Neural progenitor cell (in vitro differentiated cells): ENCODE data around the gene MED25. TPM values are rescaled to one million over a fixed set of nuclear protein-coding genes. Genes with fewer than 3 reads are reported as not detected.

Source experiments
- DNase-seq: peaks from one replicate; pipeline ENCODE4 v3.0.0-alpha.2; 2016; ENCODE audit warnings: low spot score
- H2AFZ ChIP-seq: fragments of 200-600 bp; sonication (generic); replicated peaks from 2 replicates; pipeline ENCODE4 v1.6.1; 2016; ENCODE audit warnings: antibody characterized with exemption
- H3F3A ChIP-seq: fragments of 200-600 bp; sonication (generic); 2 replicates; pipeline ENCODE4 v1.6.1; 2016; ENCODE audit warnings: antibody characterized with exemption, low read depth
- H3K27ac ChIP-seq: fragments of 200-600 bp; sonication (generic); 2 replicates; pipeline ENCODE4 v1.5.1; 2016; ENCODE audit warnings: mild to moderate bottlenecking
- H3K27me3 ChIP-seq: fragments of 200-600 bp; sonication (generic); 2 replicates; pipeline ENCODE4 v1.6.1; 2016; ENCODE audit warnings: mild to moderate bottlenecking, moderate library complexity
- H3K36me3 ChIP-seq: fragments of 200-600 bp; sonication (generic); 2 replicates; pipeline ENCODE4 v1.5.1; 2016
- H3K4me1 ChIP-seq: fragments of 200-600 bp; sonication (generic); 2 replicates; pipeline ENCODE4 v1.6.1; 2016; ENCODE audit warnings: mixed run types
- H3K4me2 ChIP-seq: fragments of 200-600 bp; sonication (generic); 2 replicates; pipeline ENCODE4 v1.6.1; 2016
- H3K4me3 ChIP-seq: fragments of 200-600 bp; sonication (generic); 2 replicates; pipeline ENCODE4 v1.5.1; 2016
- H3K79me2 ChIP-seq: fragments of 200-600 bp; sonication (generic); 2 replicates; pipeline ENCODE4 v1.6.1; 2016; ENCODE audit warnings: low read depth
- H3K9ac ChIP-seq: fragments of 200-600 bp; sonication (generic); 2 replicates; pipeline ENCODE4 v1.6.1; 2016
- H3K9me3 ChIP-seq: fragments of 200-600 bp; sonication (generic); 2 replicates; pipeline ENCODE4 v1.5.1; 2016; ENCODE audit warnings: low read depth
- H4K20me1 ChIP-seq: fragments of 200-600 bp; sonication (generic); 2 replicates; pipeline ENCODE4 v1.6.1; 2016; ENCODE audit warnings: low read depth
- H3K27ac Mint-ChIP-seq: 3 replicates; pipeline ENCODE4 v1.8.0; 2021; ENCODE audit warnings: mixed read lengths
- H3K27me3 Mint-ChIP-seq: 2 replicates; pipeline ENCODE4 v1.8.0; 2022; ENCODE audit warnings: low read depth, mild to moderate bottlenecking, inconsistent platforms, moderate library complexity, mixed read lengths; ENCODE audit not compliant: insufficient read depth
- H3K36me3 Mint-ChIP-seq: 3 replicates; pipeline ENCODE4 v1.8.0; 2021; ENCODE audit warnings: mixed read lengths
- H3K4me1 Mint-ChIP-seq: 3 replicates; pipeline ENCODE4 v1.8.0; 2021; ENCODE audit warnings: mixed read lengths
- H3K4me3 Mint-ChIP-seq: 3 replicates; pipeline ENCODE4 v1.8.0; 2021; ENCODE audit warnings: mild to moderate bottlenecking, moderate library complexity, mixed read lengths
- H3K9me3 Mint-ChIP-seq: 3 replicates; pipeline ENCODE4 v1.8.0; 2020; ENCODE audit warnings: mixed read lengths
- EZH2 ChIP-seq: fragments of 200-600 bp; sonication (generic); IDR thresholded peaks from 2 replicates; pipeline ENCODE4 v1.6.1; 2017; ENCODE audit warnings: antibody characterized with exemption, mild to moderate bottlenecking, moderate library complexity
- EZH2phosphoT487 ChIP-seq: fragments of 200-600 bp; sonication (generic); IDR thresholded peaks from 2 replicates; pipeline ENCODE4 v1.6.1; 2017; ENCODE audit warnings: antibody characterized with exemption
- total RNA-seq: library from RNA; depleted of rRNA; stranded (reverse); fragments of >200 nt; gene quantifications from 2 replicates; pipeline ENCODE4 v1.2.3, GENCODE V29; 2015; ENCODE audit warnings: low replicate concordance
- TF ChIP-seq, protein P1 (sequence below): fragments of 200-600 bp; sonication (generic); IDR thresholded peaks from 2 replicates; pipeline ENCODE4 v1.5.1; 2017; ENCODE audit warnings: antibody characterized with exemption, mild to moderate bottlenecking

The MED25 gene
- total RNA-seq, 1 donor from 2014 or later: 44.9 TPM

DNA sequence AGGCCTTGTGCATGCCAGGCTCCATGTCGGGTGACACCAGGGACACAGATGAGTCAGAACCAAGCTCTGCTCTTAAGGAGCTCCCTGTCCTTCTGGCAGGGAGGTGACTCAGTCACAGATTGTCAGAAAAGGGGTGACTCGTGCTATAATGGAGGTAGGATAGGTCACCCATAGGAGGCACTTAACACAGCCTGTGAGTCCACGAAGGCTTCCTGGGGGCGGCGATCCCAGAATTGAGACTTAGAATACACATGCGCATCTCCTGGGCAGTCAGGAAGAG is 24.6 kb upstream of the MED25 start:
- Histone ChIP-seq H3K4me1 (no peaks in the 10 kb centered on the region), H3K36me3 (no peaks in the 10 kb centered on the region), H3K27ac (no peak overlapping the region), H3K79me2 (no peaks in the 10 kb centered on the region), H3F3A (no peaks in the 10 kb centered on the region), H3K9me3 (no peaks in the 10 kb centered on the region), H4K20me1 (no peaks in the 10 kb centered on the region), H3K4me3 (no peak overlapping the region), H3K4me2 (no peak overlapping the region), H2AFZ (no peak overlapping the region), H3K9ac (no peak overlapping the region), H3K27me3 (no peaks in the 10 kb centered on the region)
- DNase-seq: no peak
- H3K4me1 Mint-ChIP-seq: peaks cover 2% of the 10 kb centered on the region
- no peak for TF ChIP-seq EZH2
- TF ChIP-seq, protein P1, sequence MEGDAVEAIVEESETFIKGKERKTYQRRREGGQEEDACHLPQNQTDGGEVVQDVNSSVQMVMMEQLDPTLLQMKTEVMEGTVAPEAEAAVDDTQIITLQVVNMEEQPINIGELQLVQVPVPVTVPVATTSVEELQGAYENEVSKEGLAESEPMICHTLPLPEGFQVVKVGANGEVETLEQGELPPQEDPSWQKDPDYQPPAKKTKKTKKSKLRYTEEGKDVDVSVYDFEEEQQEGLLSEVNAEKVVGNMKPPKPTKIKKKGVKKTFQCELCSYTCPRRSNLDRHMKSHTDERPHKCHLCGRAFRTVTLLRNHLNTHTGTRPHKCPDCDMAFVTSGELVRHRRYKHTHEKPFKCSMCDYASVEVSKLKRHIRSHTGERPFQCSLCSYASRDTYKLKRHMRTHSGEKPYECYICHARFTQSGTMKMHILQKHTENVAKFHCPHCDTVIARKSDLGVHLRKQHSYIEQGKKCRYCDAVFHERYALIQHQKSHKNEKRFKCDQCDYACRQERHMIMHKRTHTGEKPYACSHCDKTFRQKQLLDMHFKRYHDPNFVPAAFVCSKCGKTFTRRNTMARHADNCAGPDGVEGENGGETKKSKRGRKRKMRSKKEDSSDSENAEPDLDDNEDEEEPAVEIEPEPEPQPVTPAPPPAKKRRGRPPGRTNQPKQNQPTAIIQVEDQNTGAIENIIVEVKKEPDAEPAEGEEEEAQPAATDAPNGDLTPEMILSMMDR: no peak
- no peak for TF ChIP-seq EZH2phosphoT487
- peak overlapping the region; percentile 44 for H3K4me3 Mint-ChIP-seq
- no peak overlapping the region for H3K27ac Mint-ChIP-seq
- H3K27me3 Mint-ChIP-seq: peaks cover 3% of the 10 kb centered on the region
- no peaks in the 10 kb centered on the region for H3K9me3 Mint-ChIP-seq
- H3K36me3 Mint-ChIP-seq: peaks cover 18% of the 10 kb centered on the region

DNA sequence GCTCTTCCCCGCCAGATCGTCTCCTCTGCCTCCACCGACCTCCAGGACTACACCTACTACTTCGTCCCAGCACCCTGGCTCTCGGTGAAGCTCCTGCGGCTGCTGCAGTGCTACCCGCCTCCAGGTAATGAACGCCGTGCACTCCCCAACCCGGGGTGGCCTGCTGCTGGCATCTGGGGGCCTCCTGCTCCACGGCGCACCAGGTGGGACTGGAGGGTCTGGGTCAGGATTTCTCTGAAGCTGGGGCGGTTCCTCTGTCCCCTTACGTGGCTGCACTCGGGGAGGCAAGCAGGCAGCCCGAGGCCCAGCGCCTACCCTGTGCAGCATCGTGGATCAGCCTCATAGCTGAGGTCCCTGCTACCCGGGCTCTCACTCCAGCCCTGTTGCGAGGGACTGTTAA is 22.5 kb upstream of the MED25 start:
- Histone ChIP-seq H3K79me2 (no peaks in the 10 kb centered on the region), H3K27me3 (no peaks in the 10 kb centered on the region), H4K20me1 (no peaks in the 10 kb centered on the region), H3K36me3 (no peaks in the 10 kb centered on the region), H3K9me3 (no peaks in the 10 kb centered on the region), H2AFZ (no peak overlapping the region), H3K4me1 (no peaks in the 10 kb centered on the region), H3K4me3 (no peak overlapping the region), H3K27ac (no peak overlapping the region), H3F3A (no peaks in the 10 kb centered on the region), H3K4me2 (no peak overlapping the region), H3K9ac (no peak overlapping the region)
- Mint-ChIP-seq H3K36me3 (peaks cover 16% of the 10 kb centered on the region), H3K9me3 (no peaks in the 10 kb centered on the region), H3K27ac (no peak overlapping the region), H3K4me3 (no peak overlapping the region), H3K27me3 (peaks cover 3% of the 10 kb centered on the region), H3K4me1 (no peaks in the 10 kb centered on the region)
- DNase-seq: no peak
- TF ChIP-seq EZH2: no peak
- TF ChIP-seq EZH2phosphoT487: no peak
- TF ChIP-seq, protein P1: no peak

DNA sequence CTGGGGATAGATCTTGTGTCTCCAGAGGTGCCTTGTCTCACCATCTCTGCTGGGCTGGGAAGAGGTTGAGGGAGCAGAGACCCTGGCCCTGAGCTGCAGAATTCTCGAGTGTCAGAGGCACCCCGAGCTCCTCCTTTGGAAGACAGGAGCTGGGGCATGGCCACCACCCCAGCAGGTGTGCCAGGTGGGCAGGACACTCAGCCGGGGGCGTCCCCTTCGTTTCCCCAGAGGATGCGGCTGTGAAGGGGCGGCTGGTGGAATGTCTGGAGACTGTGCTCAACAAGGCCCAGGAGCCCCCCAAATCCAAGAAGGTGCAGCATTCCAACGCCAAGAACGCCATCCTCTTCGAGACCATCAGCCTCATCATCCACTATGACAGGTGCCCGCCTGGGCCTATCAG is 19.5 kb upstream of the MED25 start:
- H3K4me3 ChIP-seq: no peak overlapping the region
- TF ChIP-seq EZH2: no peak
- TF ChIP-seq, protein P1: no peak
- no peak for TF ChIP-seq EZH2phosphoT487
- Mint-ChIP-seq H3K36me3 (peaks cover 18% of the 10 kb centered on the region), H3K27me3 (peaks cover 8% of the 10 kb centered on the region), H3K4me3 (no peak overlapping the region), H3K27ac (no peak overlapping the region), H3K4me1 (peaks cover 8% of the 10 kb centered on the region), H3K9me3 (no peaks in the 10 kb centered on the region)
- no peak for DNase-seq
- no peaks in the 10 kb centered on the region for H3K36me3 ChIP-seq
- H3K4me1 ChIP-seq: peaks cover 10% of the 10 kb centered on the region
- no peak overlapping the region for H2AFZ ChIP-seq
- no peak overlapping the region for H3K4me2 ChIP-seq
- H3K27ac ChIP-seq: no peak overlapping the region
- H3K27me3 ChIP-seq: no peaks in the 10 kb centered on the region
- H3K79me2 ChIP-seq: no peaks in the 10 kb centered on the region
- H4K20me1 ChIP-seq: no peaks in the 10 kb centered on the region
- no peak overlapping the region for H3K9ac ChIP-seq
- no peaks in the 10 kb centered on the region for H3F3A ChIP-seq
- no peaks in the 10 kb centered on the region for H3K9me3 ChIP-seq

DNA sequence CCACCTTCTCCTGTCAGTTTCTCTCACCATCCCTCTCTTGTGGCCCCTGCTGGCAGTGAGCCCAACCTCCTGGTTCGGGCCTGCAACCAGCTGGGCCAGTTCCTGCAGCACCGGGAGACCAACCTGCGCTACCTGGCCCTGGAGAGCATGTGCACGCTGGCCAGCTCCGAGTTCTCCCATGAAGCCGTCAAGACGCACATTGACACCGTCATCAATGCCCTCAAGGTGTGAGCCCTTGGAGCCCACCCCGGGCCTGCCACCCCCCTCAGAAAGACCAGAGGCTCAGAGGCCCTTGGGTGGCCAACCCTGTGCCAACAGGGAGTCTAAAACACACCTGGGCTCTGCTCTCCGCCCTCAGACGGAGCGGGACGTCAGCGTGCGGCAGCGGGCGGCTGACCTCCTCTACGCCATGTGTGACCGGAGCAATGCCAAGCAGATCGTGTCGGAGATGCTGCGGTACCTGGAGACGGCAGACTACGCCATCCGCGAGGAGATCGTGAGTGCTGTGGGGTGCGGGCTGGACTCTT is 18.8 kb upstream of the MED25 start:
- no peak overlapping the region for H3K4me2 ChIP-seq
- H3K4me1 ChIP-seq: peaks cover 10% of the 10 kb centered on the region
- no peak overlapping the region for H3K9ac ChIP-seq
- no peak overlapping the region for H3K27ac ChIP-seq
- no peak for DNase-seq
- peak overlapping the region; percentile 27 for H3K4me3 Mint-ChIP-seq
- H4K20me1 ChIP-seq: no peaks in the 10 kb centered on the region
- no peaks in the 10 kb centered on the region for H3K9me3 ChIP-seq
- no peaks in the 10 kb centered on the region for H3K9me3 Mint-ChIP-seq
- peaks cover 17% of the 10 kb centered on the region for H3K36me3 Mint-ChIP-seq
- H3K27ac Mint-ChIP-seq: no peak overlapping the region
- H3K27me3 ChIP-seq: no peaks in the 10 kb centered on the region
- H3K4me1 Mint-ChIP-seq: peaks cover 8% of the 10 kb centered on the region
- H2AFZ ChIP-seq: no peak overlapping the region
- H3K27me3 Mint-ChIP-seq: peaks cover 8% of the 10 kb centered on the region
- H3K36me3 ChIP-seq: no peaks in the 10 kb centered on the region
- H3K79me2 ChIP-seq: no peaks in the 10 kb centered on the region
- H3K4me3 ChIP-seq: no peak overlapping the region
- H3F3A ChIP-seq: no peaks in the 10 kb centered on the region
- TF ChIP-seq, protein P1: no peak
- TF ChIP-seq EZH2phosphoT487: no peak
- TF ChIP-seq EZH2: no peak
